Testis (tissue), 5 donors: ENCODE data around the gene GMPR. TPM values are rescaled to one million over a fixed set of nuclear protein-coding genes. Genes with fewer than 3 reads are reported as not detected.
A peak's percentile ranks its signal among the peaks of the same experiment; 100 is the strongest.

ENCODE experiments used
- DNase-seq: peaks from one replicate; pipeline ENCODE4 v3.0.0-alpha.2; 2019
- H3K27ac ChIP-seq, 2 donors: fragments of 200-600 bp; sonication (generic); one replicate each; pipeline ENCODE4 v1.5.1; 2019
- H3K27me3 ChIP-seq: fragments of 200-600 bp; sonication (generic); one replicate; pipeline ENCODE4 v1.5.1; 2019
- H3K36me3 ChIP-seq: fragments of 200-600 bp; sonication (generic); one replicate; pipeline ENCODE4 v1.5.1; 2017; ENCODE audit warnings: low read depth; ENCODE audit errors: missing control alignments
- H3K4me1 ChIP-seq: fragments of 200-600 bp; sonication (generic); one replicate; pipeline ENCODE4 v1.5.1; 2019
- H3K4me3 ChIP-seq, 2 donors: fragments of 200-600 bp; sonication (generic); one replicate each; pipeline ENCODE4 v1.5.1; 2017 to 2019
- H3K9me3 ChIP-seq: fragments of 200-600 bp; sonication (generic); one replicate; pipeline ENCODE4 v1.5.1; 2017
- CTCF ChIP-seq, 3 experiments: fragments of 450-650 bp in 2 of 3; fragments of 200-600 bp in 1 of 3; sonication (generic) in 1 of 3; IDR thresholded peaks; one replicate each; pipeline ENCODE4 v1.5.1; 2016 to 2019; ENCODE audit warnings: antibody characterized with exemption in 3 of 3, mild to moderate bottlenecking in 2 of 3, moderate library complexity in 1 of 3
- POLR2A ChIP-seq: fragments of 450-650 bp; IDR thresholded peaks from one replicate; pipeline ENCODE4 v1.6.1; 2017; ENCODE audit warnings: antibody characterized with exemption, mild to moderate bottlenecking, moderate library complexity
- WGBS, 2 donors: methylation state at CpG; one replicate each; pipeline ENCODE4 v1.1.5; 2018; 5-methylcytosine and 5-hydroxymethylcytosine counted together
- intact Hi-C: fragments of 100-400 bp; cut with DNase I; formaldehyde crosslinking; loops from one replicate; pipeline ENCODE4 v1.15.1; 2023; ENCODE audit warnings: low total_unique reads
- long read RNA-seq, 2 donors: transcript quantifications; one replicate each; lab custom pipeline, GENCODE V29; 2026
- polyA plus RNA-seq: library from polyadenylated mRNA; stranded (reverse); fragments of 350-450 nt; fragmentation: Illumina TruSeq; extraction: RNeasy Lipid Tissue Mini Kit (QIAGEN cat#74804); gene quantifications from one replicate; pipeline ENCODE4 v1.2.3, GENCODE V29; 2014; ENCODE audit warnings: low read depth, low replicate concordance; ENCODE audit not compliant: insufficient read depth
- total RNA-seq, 2 donors: library from RNA; depleted of rRNA; stranded (reverse); fragments of >200 nt; gene quantifications; one replicate each; pipeline ENCODE4 v1.2.3, GENCODE V29; 2016

GMPR gene
- total RNA-seq (100 to 1,000 TPM; 164 to 215 TPM), polyA plus RNA-seq (121 TPM)
- long read RNA-seq, donor 1, transcript GMPR-202 (2 exons, 793 nt): major isoform, 32 of 50 reads
- long read RNA-seq, donor 1, transcript GMPR-201 (9 exons, 1,515 nt): minor isoform, 17 of 50 reads
- long read RNA-seq, donor 1, partial matches to known transcripts: 0 of 50 reads
- long read RNA-seq, donor 1, other reads (novel, unspliced or antisense): 0 of 50 reads
- long read RNA-seq, donor 2, transcript GMPR-202 (2 exons, 793 nt): minor isoform, 9 of 24 reads
- long read RNA-seq, donor 2, transcript GMPR-201 (9 exons, 1,515 nt): major isoform, 14 of 24 reads
- long read RNA-seq, donor 2, partial matches to known transcripts: 0 of 24 reads
- long read RNA-seq, donor 2, other reads (novel, unspliced or antisense): 0 of 24 reads

DNA sequence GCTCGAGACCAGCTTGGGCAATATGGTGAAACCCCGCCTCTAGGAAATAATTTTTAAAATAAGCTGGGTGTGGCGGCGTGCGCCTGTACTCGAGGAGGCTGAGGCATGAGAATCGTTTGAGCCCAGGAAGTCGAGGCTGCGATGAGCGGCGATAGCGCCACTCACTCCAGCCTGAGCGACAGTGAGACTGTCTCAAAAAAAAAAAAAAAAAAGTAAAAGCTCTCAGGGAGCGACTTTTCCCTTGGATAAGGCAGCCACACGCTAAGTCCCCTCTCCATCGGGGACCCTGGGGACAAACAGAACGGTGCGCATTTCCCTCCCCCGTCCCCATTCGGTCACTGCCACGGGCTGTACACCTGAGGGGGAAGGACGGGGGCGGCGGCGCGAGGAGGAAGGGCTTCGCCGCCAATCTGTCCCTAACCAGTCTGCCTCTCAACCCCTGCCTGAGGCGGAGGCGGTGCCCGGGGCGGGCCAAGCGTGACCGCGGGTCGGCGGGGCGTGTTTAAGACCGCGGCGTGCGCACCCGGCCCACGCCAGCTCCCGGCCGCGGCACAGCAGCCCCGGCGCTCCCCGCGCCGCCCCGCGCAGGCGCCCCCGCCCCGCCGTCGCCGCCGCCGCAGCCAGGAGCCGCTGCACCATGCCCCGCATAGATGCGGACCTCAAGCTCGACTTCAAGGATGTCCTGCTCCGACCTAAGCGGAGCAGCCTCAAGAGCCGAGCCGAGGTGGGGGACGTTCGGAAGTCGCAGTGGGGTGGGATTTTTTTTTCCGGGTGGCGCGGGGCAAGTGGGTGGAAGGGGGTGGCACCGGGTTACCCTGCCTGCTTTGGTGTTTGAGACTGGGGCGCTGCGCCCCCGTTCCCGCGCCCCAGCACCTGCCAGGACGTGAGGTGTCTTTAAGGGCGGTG, at the start of gene GMPR:
GMPR (plus strand) TSS at position 531 of the 906 bp plus-strand sequence; CDS start at position 638, 107 bp downstream.
- intact Hi-C loops: no loop called here
- H3K4me1 ChIP-seq: peaks cover 51% of the 10 kb centered on the region
- H3K4me3 ChIP-seq: peak within 1 kb of the TSS; percentile 73 to 84
- H3K27ac ChIP-seq: peak within 1 kb of the TSS; percentile 77 to 88
- no peaks in the 10 kb centered on the region for H3K27me3 ChIP-seq
- TF ChIP-seq POLR2A (no peak), CTCF (IDR thresholded peaks at IDR 0.05) (no peak)
- H3K9me3 ChIP-seq: no peaks in the 10 kb centered on the region
- DNase-seq: peak; percentile 92
- H3K36me3 ChIP-seq: no peaks in the 10 kb centered on the region
- 5 to 30% methylated on average over 27 to 74 of the region's 84 CpGs for WGBS, 2 donors

GRCh38 chr6:16190214-16190613, 48.2 kb upstream of the GMPR start:
- Histone ChIP-seq H3K9me3 (no peaks in the 10 kb centered on the region), H3K4me3 (no peak overlapping the region), H3K4me1 (peaks cover 12% of the 10 kb centered on the region), H3K27ac (peak overlapping the region in 1 of 2 donors; percentile 36), H3K27me3 (no peaks in the 10 kb centered on the region), H3K36me3 (no peaks in the 10 kb centered on the region)
- intact Hi-C loops: no loop called here
- DNase-seq: no peak
- TF ChIP-seq CTCF (IDR thresholded peaks at IDR 0.05): no peak
- no peak for TF ChIP-seq POLR2A
- 45 to 48% methylated on average over 1 of the region's 1 CpG for WGBS, 2 donors

DNA sequence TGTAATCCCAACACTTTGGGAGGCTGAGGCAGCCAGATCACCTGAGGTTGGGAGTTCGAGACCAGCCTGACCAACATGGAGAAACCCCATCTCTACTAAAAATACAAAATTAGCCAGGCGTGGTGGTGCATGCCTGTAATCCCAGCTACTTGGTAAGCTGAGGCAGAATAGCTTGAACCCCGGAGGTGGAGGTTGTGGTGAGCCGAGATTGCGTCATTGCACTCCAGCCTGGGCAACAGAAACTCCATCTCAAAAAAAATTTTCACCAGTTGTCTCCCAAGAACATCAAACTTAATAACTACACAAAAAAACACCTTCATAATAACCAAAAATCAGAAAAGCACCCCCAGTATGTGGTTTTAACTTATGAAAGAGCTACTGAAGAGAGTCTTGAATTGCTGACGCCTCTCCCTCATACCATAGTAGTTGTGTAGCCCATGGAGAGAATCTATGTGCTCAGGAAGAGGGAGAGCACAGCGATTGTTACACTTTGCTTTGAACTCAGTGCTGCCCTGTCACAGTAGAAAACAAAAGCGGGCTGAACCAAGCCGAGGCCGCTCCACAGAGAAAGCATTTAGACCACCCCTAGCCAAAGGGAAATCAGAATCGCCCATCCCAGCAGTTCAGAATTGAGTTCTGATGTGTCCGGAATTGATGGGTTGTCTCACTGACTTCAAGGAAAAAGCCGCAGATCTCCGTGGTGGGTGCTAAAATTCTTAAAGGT, 42.0 kb upstream of the GMPR start:
- Histone ChIP-seq H3K27ac (no peak overlapping the region), H3K27me3 (no peaks in the 10 kb centered on the region), H3K36me3 (no peaks in the 10 kb centered on the region), H3K4me3 (peak overlapping the region; percentile 10 to 18), H3K4me1 (peaks cover 7% of the 10 kb centered on the region), H3K9me3 (no peaks in the 10 kb centered on the region)
- 54 to 72% methylated on average over 14 of the region's 14 CpGs for WGBS, 2 donors
- DNase-seq: no peak
- no peak for TF ChIP-seq CTCF (IDR thresholded peaks at IDR 0.05)
- TF ChIP-seq POLR2A: no peak
- intact Hi-C loops: no loop called here

- intact Hi-C loops: no loop called here
- WGBS, 2 donors: 70 to 71% methylated on average over 19 of the region's 19 CpGs
- Histone ChIP-seq H3K9me3 (no peaks in the 10 kb centered on the region), H3K4me3 (peak overlapping the region; percentile 10 to 18), H3K36me3 (no peaks in the 10 kb centered on the region), H3K27ac (no peak overlapping the region), H3K27me3 (no peaks in the 10 kb centered on the region), H3K4me1 (peaks cover 7% of the 10 kb centered on the region)
- DNase-seq: peak; percentile 50
- no peak for TF ChIP-seq CTCF (IDR thresholded peaks at IDR 0.05)
- TF ChIP-seq POLR2A: no peak
Measured at GRCh38 chr6:16196984-16197546, 41.3 kb upstream of the GMPR start.
